Measurements from ENCODE around the gene CDKL5.

CDKL5 gene

GRCh38 chrX:18702362-18703195, 277.2 kb downstream of the CDKL5 start:
- no peak for DNase-seq

All from NCI-H1105 treated with DMSO at 0.1 percent for 48 hours (cell line).